GM23248 (cell line): ENCODE measurements around the gene AKAP6. TPM values are rescaled to one million over a fixed set of nuclear protein-coding genes. Genes with fewer than 3 reads are reported as not detected.

ENCODE experiments used
- DNase-seq: peaks from one replicate; pipeline ENCODE4 v3.0.0-alpha.2; 2015
- H2AFZ ChIP-seq: fragments of 200-600 bp; sonication (generic); 2 replicates; pipeline ENCODE4 v1.6.1; 2016; ENCODE audit warnings: antibody characterized with exemption
- H3F3A ChIP-seq: fragments of 200-600 bp; sonication (generic); 2 replicates; pipeline ENCODE4 v1.6.1; 2016; ENCODE audit warnings: mild to moderate bottlenecking, antibody characterized with exemption, mixed run types; ENCODE audit not compliant: insufficient read depth
- H3K27ac ChIP-seq: fragments of 200-600 bp; sonication (generic); 2 replicates; pipeline ENCODE4 v1.5.1; 2016; ENCODE audit warnings: mild to moderate bottlenecking
- H3K27me3 ChIP-seq: fragments of 200-600 bp; sonication (generic); replicated peaks from 2 replicates; pipeline ENCODE4 v1.6.1; 2016; ENCODE audit warnings: mild to moderate bottlenecking; ENCODE audit not compliant: insufficient read depth
- H3K36me3 ChIP-seq: fragments of 200-600 bp; sonication (generic); 2 replicates; pipeline ENCODE4 v1.6.1; 2016; ENCODE audit warnings: low read depth, mild to moderate bottlenecking
- H3K4me1 ChIP-seq: fragments of 200-600 bp; sonication (generic); 2 replicates; pipeline ENCODE4 v1.6.1; 2016; ENCODE audit warnings: mild to moderate bottlenecking; ENCODE audit not compliant: insufficient read depth
- H3K4me2 ChIP-seq: fragments of 200-600 bp; sonication (generic); one replicate; pipeline ENCODE4 v1.6.1; 2016; ENCODE audit warnings: mild to moderate bottlenecking; ENCODE audit not compliant: unreplicated experiment
- H3K4me3 ChIP-seq: fragments of 200-600 bp; sonication (generic); 2 replicates; pipeline ENCODE4 v1.5.1; 2016; ENCODE audit warnings: mild to moderate bottlenecking
- H3K79me2 ChIP-seq: fragments of 200-600 bp; sonication (generic); 2 replicates; pipeline ENCODE4 v1.6.1; 2016; ENCODE audit warnings: mild to moderate bottlenecking; ENCODE audit not compliant: insufficient read depth
- H3K9ac ChIP-seq: fragments of 200-600 bp; sonication (generic); 2 replicates; pipeline ENCODE4 v1.6.1; 2016; ENCODE audit warnings: mild to moderate bottlenecking
- H3K9me2 ChIP-seq: fragments of 200-600 bp; sonication (generic); 2 replicates; pipeline ENCODE4 v1.6.1; 2016; ENCODE audit warnings: mixed run types, mild to moderate bottlenecking, moderate library complexity; ENCODE audit not compliant: insufficient read depth
- H3K9me3 ChIP-seq: fragments of 200-600 bp; sonication (generic); one replicate; pipeline ENCODE4 v1.6.1; 2017; ENCODE audit warnings: low read depth
- H4K20me1 ChIP-seq: fragments of 200-600 bp; sonication (generic); 2 replicates; pipeline ENCODE4 v1.6.0; 2016; ENCODE audit not compliant: insufficient read depth
- EZH2 ChIP-seq: fragments of 200-600 bp; sonication (generic); IDR thresholded peaks from 2 replicates; pipeline ENCODE4 v1.6.1; 2018; ENCODE audit warnings: antibody characterized with exemption, mild to moderate bottlenecking; ENCODE audit not compliant: insufficient read depth, poor library complexity, severe bottlenecking
- EZH2phosphoT487 ChIP-seq: fragments of 200-600 bp; sonication (generic); IDR thresholded peaks from 2 replicates; pipeline ENCODE4 v1.6.1; 2018; ENCODE audit warnings: antibody characterized with exemption, moderate library complexity, mild to moderate bottlenecking, low read depth; ENCODE audit not compliant: insufficient read depth
- WGBS, 2 experiments: methylation state at CpG; one replicate each; pipeline ENCODE4 v1.1.6; 2015 to 2017; ENCODE audit warnings: low lambda C conversion rate in 2 of 2, low coverage in 1 of 2; ENCODE audit errors: missing lambda C conversion rate in 2 of 2; 5-methylcytosine and 5-hydroxymethylcytosine counted together
- in situ Hi-C: fragments of 300-500 bp; cut with MboI; formaldehyde crosslinking; loops from 2 replicates; pipeline ENCODE4 v1.15.0; 2020
- polyA plus RNA-seq: library from polyadenylated mRNA; unstranded; fragments of >200 nt; fragmentation: Nextera tagmentation; extraction: Ambion mirVana; gene quantifications from 2 replicates; pipeline ENCODE4 v1.2.1, GENCODE V29; 2016
- total RNA-seq: library from RNA; depleted of rRNA; stranded (reverse); fragments of >200 nt; shearing (Covaris generic); gene quantifications from 2 replicates; pipeline ENCODE4 v1.2.3, GENCODE V29; 2014

The AKAP6 gene
- total and polyA plus RNA-seq, 2 experiments from 2014 or later = 4.8 to 19.1 TPM

DNA sequence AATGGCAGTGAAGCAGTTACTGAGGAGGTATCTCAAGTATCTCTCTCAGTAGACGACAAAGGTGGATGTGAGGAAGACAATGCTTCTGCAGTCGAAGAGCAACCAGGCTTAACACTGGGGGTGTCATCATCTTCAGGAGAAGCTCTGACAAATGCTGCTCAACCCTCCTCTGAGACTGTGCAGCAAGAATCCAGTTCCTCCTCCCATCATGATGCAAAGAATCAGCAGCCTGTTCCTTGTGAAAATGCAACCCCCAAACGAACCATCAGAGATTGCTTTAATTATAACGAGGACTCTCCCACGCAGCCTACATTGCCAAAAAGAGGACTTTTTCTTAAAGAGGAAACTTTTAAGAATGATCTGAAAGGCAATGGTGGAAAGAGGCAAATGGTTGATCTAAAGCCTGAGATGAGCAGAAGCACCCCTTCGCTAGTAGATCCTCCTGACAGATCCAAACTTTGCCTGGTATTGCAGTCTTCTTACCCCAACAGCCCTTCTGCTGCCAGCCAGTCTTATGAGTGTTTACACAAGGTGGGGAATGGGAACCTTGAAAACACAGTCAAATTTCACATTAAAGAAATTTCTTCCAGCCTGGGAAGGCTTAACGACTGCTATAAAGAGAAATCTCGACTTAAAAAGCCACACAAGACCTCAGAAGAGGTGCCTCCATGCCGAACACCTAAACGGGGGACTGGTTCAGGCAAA lies 216.6 kb downstream of the AKAP6 start:
- WGBS, 2 experiments = 68 to 72% methylated on average over 10 of the region's 10 CpGs
- Histone ChIP-seq H3K4me1 (no peaks in the 10 kb centered on the region; the same call in 1 of the 2 replicates), H3K9ac (no peak overlapping the region), H3K9me2 (no peaks in the 10 kb centered on the region), H3F3A (no peaks in the 10 kb centered on the region; the same call in 1 of the 2 replicates), H3K36me3 (no peaks in the 10 kb centered on the region), H3K27me3 (no peaks in the 10 kb centered on the region), H3K27ac (no peak overlapping the region), H3K4me2 (no peak overlapping the region), H3K4me3 (no peak overlapping the region), H2AFZ (no peak overlapping the region), H3K79me2 (no peaks in the 10 kb centered on the region), H4K20me1 (no peaks in the 10 kb centered on the region), H3K9me3 (no peaks in the 10 kb centered on the region)
- in situ Hi-C loops = no loop called here
- TF ChIP-seq EZH2 (no peak), EZH2phosphoT487 (no peak)
- DNase-seq = no peak

DNA sequence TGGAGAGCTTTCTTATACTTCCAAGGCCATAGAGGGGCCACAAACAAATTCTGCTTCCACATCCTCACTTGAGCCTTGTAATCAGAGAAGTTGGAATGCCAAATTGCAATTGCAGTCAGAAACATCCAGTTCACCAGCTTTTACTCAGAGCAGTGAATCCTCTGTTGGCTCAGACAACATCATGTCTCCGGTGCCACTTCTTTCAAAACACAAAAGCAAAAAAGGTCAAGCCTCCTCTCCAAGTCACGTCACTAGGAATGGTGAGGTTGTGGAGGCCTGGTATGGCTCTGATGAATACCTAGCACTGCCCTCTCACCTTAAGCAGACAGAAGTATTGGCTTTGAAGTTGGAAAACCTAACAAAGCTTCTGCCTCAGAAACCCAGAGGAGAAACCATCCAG lies 217.1 kb downstream of the AKAP6 start:
- in situ Hi-C loops = no loop called here
- H3K9ac ChIP-seq = no peak overlapping the region
- H3K4me3 ChIP-seq = no peak overlapping the region
- H3F3A ChIP-seq = no peaks in the 10 kb centered on the region; the same call in 1 of the 2 replicates
- no peak for TF ChIP-seq EZH2
- no peak for TF ChIP-seq EZH2phosphoT487
- no peak overlapping the region for H2AFZ ChIP-seq
- H3K4me2 ChIP-seq = no peak overlapping the region
- H3K36me3 ChIP-seq = no peaks in the 10 kb centered on the region
- no peaks in the 10 kb centered on the region for H3K9me2 ChIP-seq
- H4K20me1 ChIP-seq = no peaks in the 10 kb centered on the region
- H3K79me2 ChIP-seq = no peaks in the 10 kb centered on the region
- H3K9me3 ChIP-seq = no peaks in the 10 kb centered on the region
- 64 to 77% methylated on average over 2 of the region's 2 CpGs for WGBS, 2 experiments
- no peaks in the 10 kb centered on the region for H3K27me3 ChIP-seq
- H3K4me1 ChIP-seq = no peaks in the 10 kb centered on the region; the same call in 1 of the 2 replicates
- no peak overlapping the region for H3K27ac ChIP-seq
- DNase-seq = no peak

DNA sequence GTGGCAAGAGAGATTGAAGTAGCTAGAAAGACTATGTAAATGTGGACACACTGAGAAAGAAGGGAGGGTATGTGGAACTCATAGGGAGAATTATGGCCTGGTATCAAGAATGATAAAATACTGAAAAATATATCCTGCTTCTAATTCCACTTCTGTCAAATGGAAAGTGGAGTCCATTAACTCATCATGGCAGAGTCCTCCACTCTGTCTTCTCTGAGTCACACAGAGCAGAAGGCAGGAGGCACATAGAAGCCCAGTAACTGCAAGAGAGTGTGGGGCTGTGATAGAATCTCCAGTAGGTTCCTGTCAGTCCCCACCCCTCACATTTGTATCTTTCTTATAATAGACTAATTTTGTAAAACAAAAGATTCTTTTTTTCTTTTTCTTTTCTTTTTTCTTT lies 223.7 kb downstream of the AKAP6 start:
- H3K79me2 ChIP-seq = no peaks in the 10 kb centered on the region
- H3K9me2 ChIP-seq = no peaks in the 10 kb centered on the region; the same call in 1 of the 2 replicates
- no peak overlapping the region for H2AFZ ChIP-seq
- peak; percentile 14 for DNase-seq
- H3K9me3 ChIP-seq = no peaks in the 10 kb centered on the region
- H3K4me2 ChIP-seq = no peak overlapping the region
- H3F3A ChIP-seq = 0 out of 2 replicates have a peak, but pooled peaks cover 1% of the 10 kb centered on the region
- no peaks in the 10 kb centered on the region for H4K20me1 ChIP-seq
- H3K27me3 ChIP-seq = no peaks in the 10 kb centered on the region
- H3K4me3 ChIP-seq = no peak overlapping the region
- in situ Hi-C loops = no loop called here
- TF ChIP-seq EZH2phosphoT487 (no peak), EZH2 (no peak)
- H3K36me3 ChIP-seq = no peaks in the 10 kb centered on the region
- no peak overlapping the region for H3K9ac ChIP-seq
- H3K4me1 ChIP-seq = peaks cover 2% of the 10 kb centered on the region; the same call in 1 of the 2 replicates
- H3K27ac ChIP-seq = no peak overlapping the region

DNA sequence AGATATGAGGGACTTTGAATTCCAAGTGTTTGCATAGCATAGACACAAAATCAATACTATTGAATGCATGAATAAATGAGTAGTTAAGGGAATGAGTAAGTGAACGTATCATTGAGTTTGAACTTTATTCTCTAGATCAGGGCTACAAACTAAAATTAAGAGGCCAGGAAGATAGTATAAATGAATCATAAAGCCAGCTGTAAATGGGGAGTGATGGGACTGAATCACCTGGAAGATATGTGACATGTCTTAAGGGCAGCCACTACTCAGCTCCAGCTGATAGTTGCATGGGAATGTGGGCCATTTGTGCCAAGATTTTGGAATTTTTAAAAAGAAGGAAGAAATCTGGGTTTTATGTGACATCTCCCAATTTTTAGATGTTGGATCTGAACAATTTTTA lies 229.9 kb downstream of the AKAP6 start:
- peaks cover 37% of the 10 kb centered on the region for H3K4me1 ChIP-seq
- peaks cover 39% of the 10 kb centered on the region for H3F3A ChIP-seq
- no peaks in the 10 kb centered on the region; the same call in 1 of the 2 replicates for H3K9me2 ChIP-seq
- in situ Hi-C loops = no loop called here
- TF ChIP-seq EZH2phosphoT487 (no peak), EZH2 (no peak)
- H3K36me3 ChIP-seq = no peaks in the 10 kb centered on the region
- no peak overlapping the region for H3K9ac ChIP-seq
- H4K20me1 ChIP-seq = no peaks in the 10 kb centered on the region
- peak overlapping the region; percentile 65 for H3K4me2 ChIP-seq
- no peak overlapping the region for H3K4me3 ChIP-seq
- no peaks in the 10 kb centered on the region for H3K27me3 ChIP-seq
- peak overlapping the region; percentile 11; the same call in 1 of the 2 replicates for H2AFZ ChIP-seq
- H3K9me3 ChIP-seq = no peaks in the 10 kb centered on the region
- peak overlapping the region; percentile 58 for H3K27ac ChIP-seq
- 7 to 17% methylated on average over 1 of the region's 1 CpG for whole genome bisulfite sequencing, 2 experiments
- H3K79me2 ChIP-seq = no peaks in the 10 kb centered on the region
- peak; percentile 61 for DNase-seq
